HepG2 (cell line): ENCODE measurements around the gene CTU1. TPM values are rescaled to one million over a fixed set of nuclear protein-coding genes. Genes with fewer than 3 reads are reported as not detected.

ENCODE experiments used
- HDAC2 ChIP-seq: sonication (generic); formaldehyde crosslinking; IDR thresholded peaks from 2 replicates; pipeline ENCODE4 v1.4.0; 2020; ENCODE audit warnings: missing genetic modification reagents
- NFKB2 ChIP-seq: sonication (generic); formaldehyde crosslinking; IDR thresholded peaks from 2 replicates; pipeline ENCODE4 v1.4.0; 2020; ENCODE audit warnings: missing genetic modification reagents, borderline replicate concordance
- PHF20 ChIP-seq: sonication (generic); formaldehyde crosslinking; IDR thresholded peaks from 2 replicates; pipeline ENCODE4 v1.5.0; 2020; ENCODE audit warnings: mild to moderate bottlenecking, missing genetic modification reagents
- PRMT3 ChIP-seq: sonication (generic); formaldehyde crosslinking; IDR thresholded peaks from 2 replicates; pipeline ENCODE4 v1.8.1; 2022; ENCODE audit warnings: low read depth, mild to moderate bottlenecking, moderate library complexity, missing genetic modification reagents, borderline replicate concordance
- RFXAP ChIP-seq: sonication (generic); formaldehyde crosslinking; IDR thresholded peaks from 2 replicates; pipeline ENCODE4 v1.4.0; 2020; ENCODE audit warnings: missing genetic modification reagents, borderline replicate concordance
- SIX1 ChIP-seq: sonication (generic); formaldehyde crosslinking; IDR thresholded peaks from 2 replicates; pipeline ENCODE4 v1.4.0; 2020; ENCODE audit warnings: missing genetic modification reagents, borderline replicate concordance
- SOX6 ChIP-seq, 2 experiments: fragments of 450-650 bp in 1 of 2; sonication (generic) in 1 of 2; formaldehyde crosslinking in 1 of 2; IDR thresholded peaks; 2 replicates each; pipeline versions ENCODE4 v1.4.0 to v1.6.1; 2017 to 2020; ENCODE audit warnings: antibody characterized with exemption in 1 of 2, mild to moderate bottlenecking in 1 of 2, missing genetic modification reagents in 1 of 2
- SRF ChIP-seq: IDR thresholded peaks from 2 replicates; pipeline ENCODE4 v1.6.1; 2011; ENCODE audit warnings: mild to moderate bottlenecking, low read depth, low read length, moderate library complexity
- ZFP37 ChIP-seq: sonication (generic); formaldehyde crosslinking; IDR thresholded peaks from 2 replicates; pipeline ENCODE4 v1.4.0; 2020; ENCODE audit warnings: missing genetic modification reagents, borderline replicate concordance
- ZNF563 ChIP-seq: sonication (generic); formaldehyde crosslinking; IDR thresholded peaks from 2 replicates; pipeline ENCODE4 v1.8.0; 2022; ENCODE audit warnings: mild to moderate bottlenecking, moderate library complexity, missing genetic modification reagents
- ZNF747 ChIP-seq: sonication (generic); formaldehyde crosslinking; IDR thresholded peaks from 2 replicates; pipeline ENCODE4 v1.8.1; 2023; ENCODE audit warnings: missing genetic modification reagents, mild to moderate bottlenecking, borderline replicate concordance
- polyA plus RNA-seq, 8 experiments: library from polyadenylated mRNA; depleted of rRNA in 3 of 8; stranded (reverse) in 7 of 8; unstranded in 1 of 8; fragments of >200 nt; fragmentation: Illumina TruSeq in 4 of 8; extraction: Trizol in 4 of 8; gene quantifications; 2 replicates each; pipeline versions ENCODE4 v1.2.1 to v1.2.3, GENCODE V29; 2011 to 2016; ENCODE audit warnings: low read depth in 4 of 8, missing spikeins in 1 of 8, mixed read lengths in 1 of 8; ENCODE audit not compliant: insufficient read depth in 1 of 8
- total RNA-seq, 5 experiments: library from RNA; depleted of rRNA; stranded (reverse); fragments of >200 nt; fragmentation: Illumina TruSeq; extraction: Trizol; gene quantifications; 2 replicates each; pipeline ENCODE4 v1.2.3, GENCODE V29; 2016; ENCODE audit warnings: low read depth in 1 of 5
- TF ChIP-seq, protein P1 (sequence below): sonication (generic); formaldehyde crosslinking; IDR thresholded peaks from 2 replicates; pipeline ENCODE4 v1.5.0; 2020; ENCODE audit warnings: missing genetic modification reagents
- TF ChIP-seq, protein P2 (sequence below): sonication (generic); formaldehyde crosslinking; IDR thresholded peaks from 2 replicates; pipeline ENCODE4 v1.9.0; 2021; ENCODE audit warnings: missing genetic modification reagents, borderline replicate concordance

CTU1 gene
- total and polyA plus RNA-seq, 2 of the 13 experiments (the other 11 are each of a cell fraction or from before 2014, with no cell fraction given) = 1.9 to 2.9 TPM

DNA sequence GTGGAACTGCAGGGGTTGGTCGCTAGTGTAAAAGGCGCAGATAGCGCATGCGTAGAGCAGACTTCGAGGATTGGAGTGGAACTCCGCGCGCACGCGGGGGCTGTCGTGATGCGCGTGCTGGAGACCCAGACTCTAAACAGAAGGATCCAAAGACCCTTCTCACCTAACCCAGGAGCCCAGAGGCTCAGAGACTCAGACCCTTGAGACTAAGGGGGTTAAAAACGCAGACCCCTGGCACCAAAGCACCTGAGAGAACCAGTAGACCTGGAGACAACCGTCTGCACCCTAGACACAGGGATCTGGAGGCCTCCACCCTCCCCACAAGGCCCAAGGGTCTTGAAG lies 567 bp upstream of the CTU1 start (continued):
- TF ChIP-seq ZFP37 (CRISPR knock-in tag) (no peak), ZNF747 (CRISPR knock-in tag) (peak; percentile 8; the same call in 1 of the 2 replicates), NFKB2 (no peak), SIX1 (CRISPR knock-in tag) (no peak), SRF (no peak), HDAC2 (CRISPR knock-in tag) (no peak), SOX6 (IDR thresholded peaks at IDR 0.05) (no peak), SOX6 (CRISPR knock-in tag; IDR thresholded peaks at IDR 0.05) (no peak), RFXAP (CRISPR knock-in tag) (peak; percentile 14; the same call in 1 of the 2 replicates), PRMT3 (CRISPR knock-in tag) (no peak), ZNF563 (CRISPR knock-in tag) (no peak), PHF20 (CRISPR knock-in tag) (no peak)
- TF ChIP-seq, protein P1, sequence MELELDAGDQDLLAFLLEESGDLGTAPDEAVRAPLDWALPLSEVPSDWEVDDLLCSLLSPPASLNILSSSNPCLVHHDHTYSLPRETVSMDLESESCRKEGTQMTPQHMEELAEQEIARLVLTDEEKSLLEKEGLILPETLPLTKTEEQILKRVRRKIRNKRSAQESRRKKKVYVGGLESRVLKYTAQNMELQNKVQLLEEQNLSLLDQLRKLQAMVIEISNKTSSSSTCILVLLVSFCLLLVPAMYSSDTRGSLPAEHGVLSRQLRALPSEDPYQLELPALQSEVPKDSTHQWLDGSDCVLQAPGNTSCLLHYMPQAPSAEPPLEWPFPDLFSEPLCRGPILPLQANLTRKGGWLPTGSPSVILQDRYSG (CRISPR knock-in tag) = 0 out of 2 replicates have a peak, but pooled peaks have one; percentile 4
- TF ChIP-seq, protein P2, sequence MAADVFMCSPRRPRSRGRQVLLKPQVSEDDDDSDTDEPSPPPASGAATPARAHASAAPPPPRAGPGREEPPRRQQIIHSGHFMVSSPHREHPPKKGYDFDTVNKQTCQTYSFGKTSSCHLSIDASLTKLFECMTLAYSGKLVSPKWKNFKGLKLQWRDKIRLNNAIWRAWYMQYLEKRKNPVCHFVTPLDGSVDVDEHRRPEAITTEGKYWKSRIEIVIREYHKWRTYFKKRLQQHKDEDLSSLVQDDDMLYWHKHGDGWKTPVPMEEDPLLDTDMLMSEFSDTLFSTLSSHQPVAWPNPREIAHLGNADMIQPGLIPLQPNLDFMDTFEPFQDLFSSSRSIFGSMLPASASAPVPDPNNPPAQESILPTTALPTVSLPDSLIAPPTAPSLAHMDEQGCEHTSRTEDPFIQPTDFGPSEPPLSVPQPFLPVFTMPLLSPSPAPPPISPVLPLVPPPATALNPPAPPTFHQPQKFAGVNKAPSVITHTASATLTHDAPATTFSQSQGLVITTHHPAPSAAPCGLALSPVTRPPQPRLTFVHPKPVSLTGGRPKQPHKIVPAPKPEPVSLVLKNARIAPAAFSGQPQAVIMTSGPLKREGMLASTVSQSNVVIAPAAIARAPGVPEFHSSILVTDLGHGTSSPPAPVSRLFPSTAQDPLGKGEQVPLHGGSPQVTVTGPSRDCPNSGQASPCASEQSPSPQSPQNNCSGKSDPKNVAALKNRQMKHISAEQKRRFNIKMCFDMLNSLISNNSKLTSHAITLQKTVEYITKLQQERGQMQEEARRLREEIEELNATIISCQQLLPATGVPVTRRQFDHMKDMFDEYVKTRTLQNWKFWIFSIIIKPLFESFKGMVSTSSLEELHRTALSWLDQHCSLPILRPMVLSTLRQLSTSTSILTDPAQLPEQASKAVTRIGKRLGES (CRISPR knock-in tag) = no peak
